ENCODE results near the gene CNTNAP5.

- no peak for TF ChIP-seq ZNF8 (CRISPR knock-in tag; IDR thresholded peaks at IDR 0.05)
- TF ChIP-seq GLIS3 (CRISPR knock-in tag; IDR thresholded peaks at IDR 0.05), result no peak
- no peak for TF ChIP-seq CSDC2 (CRISPR knock-in tag; IDR thresholded peaks at IDR 0.05)
- no peak for TF ChIP-seq ZFP30 (CRISPR knock-in tag; IDR thresholded peaks at IDR 0.05)
- TF ChIP-seq SNAI2 (CRISPR knock-in tag; IDR thresholded peaks at IDR 0.05), result no peak
- no peak for TF ChIP-seq PATZ1 (CRISPR knock-in tag; IDR thresholded peaks at IDR 0.05; ENCODE audit: borderline replicate concordance)
- no peak for TF ChIP-seq CSRNP3 (CRISPR knock-in tag; IDR thresholded peaks at IDR 0.05)
Measured at GRCh38 chr2:124664363-124664762, 639.3 kb downstream of the CNTNAP5 start.

Data from SK-N-SH treated with all-trans-retinoic acid at 6 μM for 48 hours (cell line).